Left cardiac atrium (tissue), 4 donors: Measurements from ENCODE around the gene GSG1L. TPM values are rescaled to one million over a fixed set of nuclear protein-coding genes. Genes with fewer than 3 reads are reported as not detected.
"Not testable (repeated sequence)": the region's sequence is repeated elsewhere in the genome, so short reads cannot be mapped to it uniquely, and the experiment has no call there.

Experiments
- ATAC-seq, 2 donors: fragments of 200-7000 bp; cut with Tn5 transposase; one replicate each; pipeline ENCODE4 v1.9.1; 2020; ENCODE audit warnings: mild to moderate bottlenecking in 2 of 2, moderate library complexity in 2 of 2
- DNase-seq: peaks from one replicate; pipeline ENCODE4 v3.0.0-alpha.2; 2020
- intact Hi-C, 2 donors: fragments of 100-400 bp; cut with DNase I; formaldehyde crosslinking; loops; one replicate each; pipeline versions ENCODE4 v1.14.1 to v1.15.1; 2022 to 2023
- total RNA-seq, 2 donors: library from RNA; stranded (reverse); fragmentation: NEBNext Ultra II Directional; extraction: Animal tissue kit (Norgen Biotek cat#: 25700); gene quantifications; one replicate each; pipeline ENCODE4 v1.2.1, GENCODE V29; 2021
- donor health status: DM: no; HTN: yes; CAD: no.
- donor health status: DM: no; HTN: yes; CAD: no; lungs with severe emphysema.
- donor health status: DM: yes; HTN: yes; CAD: no.
- donor health status: Dilated cardiomyopathy.

GSG1L gene
- total RNA-seq, 2 donors from 2014 or later: 10.5 to 63.9 TPM

GRCh38 chr16:27972500-27972899, 91.0 kb downstream of the GSG1L start:
- intact Hi-C loops: loop anchor here (2.0 to 5.0 kb wide), 2 partner anchors 98 to 100 kb away; no protein-coding TSS in a partner anchor
- ATAC-seq (peak; percentile 43 to 80), DNase-seq (no peak)

- ATAC-seq (no peak), DNase-seq (no peak)
- intact Hi-C loops: no loop called here
Measured at GRCh38 chr16:27969574-27969973, 93.9 kb downstream of the GSG1L start.

- no peak for DNase-seq
- ATAC-seq: no peak
- intact Hi-C loops: no loop called here
Measured at GRCh38 chr16:27967169-27967568, 96.3 kb downstream of the GSG1L start.

GRCh38 chr16:27966756-27967155, 96.8 kb downstream of the GSG1L start:
- ATAC-seq (no peak), DNase-seq (no peak)
- intact Hi-C loops: no loop called here

GRCh38 chr16:27965801-27966200, 97.7 kb downstream of the GSG1L start:
- DNase-seq (no peak), ATAC-seq (no peak)
- intact Hi-C loops: no loop called here

- ATAC-seq (no peak), DNase-seq (no peak)
- intact Hi-C loops: no loop called here
Measured at GRCh38 chr16:27963471-27963965, 100.0 kb downstream of the GSG1L start.

GRCh38 chr16:27962197-27962596, 101.3 kb downstream of the GSG1L start:
- ATAC-seq: no peak
- no peak for DNase-seq
- intact Hi-C loops: no loop called here

- no peak for ATAC-seq
- no peak for DNase-seq
- intact Hi-C loops: no loop called here
Measured at GRCh38 chr16:27961296-27961620, 102.3 kb downstream of the GSG1L start.

- ATAC-seq (no peak), DNase-seq (no peak)
- intact Hi-C loops: no loop called here
Measured at GRCh38 chr16:27960619-27961295, 102.8 kb downstream of the GSG1L start.

- ATAC-seq (no peak), DNase-seq (no peak)
- intact Hi-C loops: no loop called here
Measured at GRCh38 chr16:27959914-27960313, 103.6 kb downstream of the GSG1L start.

GRCh38 chr16:27954191-27954590, 109.3 kb downstream of the GSG1L start:
- ATAC-seq (no peak), DNase-seq (no peak)
- intact Hi-C loops: no loop called here

- intact Hi-C loops: no loop called here
- ATAC-seq (no peak), DNase-seq (no peak)
Measured at GRCh38 chr16:27952811-27953210, 110.7 kb downstream of the GSG1L start.

GRCh38 chr16:27951489-27952120, 111.9 kb downstream of the GSG1L start:
- DNase-seq: no peak
- intact Hi-C loops: no loop called here
- no peak for ATAC-seq

- intact Hi-C loops: no loop called here
- ATAC-seq: no peak
- no peak for DNase-seq
Measured at GRCh38 chr16:27950206-27950887, 113.2 kb downstream of the GSG1L start.

- DNase-seq: no peak
- intact Hi-C loops: no loop called here
- ATAC-seq: no peak
Measured at GRCh38 chr16:27947696-27948095, 115.8 kb downstream of the GSG1L start.

GRCh38 chr16:27945233-27945973, 118.1 kb downstream of the GSG1L start:
- no peak for DNase-seq
- intact Hi-C loops: no loop called here
- no peak for ATAC-seq

GRCh38 chr16:27943766-27944165, 119.7 kb downstream of the GSG1L start:
- DNase-seq (no peak), ATAC-seq (no peak)
- intact Hi-C loops: no loop called here

GRCh38 chr16:27942071-27942470, 121.4 kb downstream of the GSG1L start:
- intact Hi-C loops, ATAC-seq, DNase-seq: not testable (repeated sequence)

- DNase-seq (no peak), ATAC-seq (no peak)
- intact Hi-C loops: no loop called here
Measured at GRCh38 chr16:27935076-27935475, 128.4 kb downstream of the GSG1L start.
